Activated effector memory CD4-positive, alpha-beta T cell treated with anti-CD3 and anti-CD28 coated beads, Interleukin-2, amount 50 U/mL, for 16 hours (primary cell): Measurements from ENCODE around the gene PLA2G5.

ENCODE experiments used
- DNase-seq: peaks from one replicate; pipeline ENCODE4 v3.0.0-alpha.2; 2020

Gene PLA2G5

DNA sequence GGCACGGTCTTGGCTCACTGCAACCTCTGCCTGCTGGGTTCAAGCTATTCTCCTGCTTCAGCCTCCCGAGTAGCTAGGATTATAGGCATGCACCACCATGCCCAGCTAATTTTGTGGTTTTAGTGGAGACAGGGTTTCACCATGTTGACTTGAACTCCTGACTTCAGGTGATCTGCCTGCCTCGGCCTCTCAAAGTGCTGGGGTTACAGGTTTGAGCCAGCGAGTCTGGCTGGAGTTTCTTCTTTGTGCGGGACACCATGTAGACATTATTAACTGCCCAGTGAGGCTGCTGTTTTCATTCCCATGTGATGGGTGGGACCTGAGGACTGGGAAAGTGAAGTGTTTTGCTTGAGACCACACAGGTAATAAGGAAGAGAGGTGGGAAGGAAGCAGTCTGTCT lies 23.3 kb downstream of the PLA2G5 start:
- DNase-seq: no peak

DNA sequence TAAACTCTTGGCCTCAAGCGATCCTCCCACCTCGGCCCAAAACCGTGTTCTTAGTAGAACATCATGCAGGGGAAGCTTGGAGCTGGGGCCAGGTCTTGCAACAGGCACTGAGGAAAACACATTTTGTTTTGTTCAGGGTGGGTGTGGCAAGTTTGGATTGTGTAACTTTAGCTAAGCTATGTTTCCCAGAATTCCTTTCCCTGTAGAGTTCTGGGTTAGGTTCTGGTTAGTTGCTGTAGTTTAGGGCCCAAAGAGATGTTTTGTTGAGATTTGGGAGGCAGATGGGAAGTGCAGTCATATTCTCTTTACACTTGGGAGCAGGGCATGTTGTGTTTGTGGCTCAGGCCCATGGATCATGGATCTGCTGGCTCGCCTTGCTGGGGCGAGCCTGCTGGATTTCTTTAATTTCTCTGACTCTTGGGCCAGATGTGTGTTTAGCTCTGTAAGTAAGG lies 24.0 kb downstream of the PLA2G5 start:
- DNase-seq: no peak

DNA sequence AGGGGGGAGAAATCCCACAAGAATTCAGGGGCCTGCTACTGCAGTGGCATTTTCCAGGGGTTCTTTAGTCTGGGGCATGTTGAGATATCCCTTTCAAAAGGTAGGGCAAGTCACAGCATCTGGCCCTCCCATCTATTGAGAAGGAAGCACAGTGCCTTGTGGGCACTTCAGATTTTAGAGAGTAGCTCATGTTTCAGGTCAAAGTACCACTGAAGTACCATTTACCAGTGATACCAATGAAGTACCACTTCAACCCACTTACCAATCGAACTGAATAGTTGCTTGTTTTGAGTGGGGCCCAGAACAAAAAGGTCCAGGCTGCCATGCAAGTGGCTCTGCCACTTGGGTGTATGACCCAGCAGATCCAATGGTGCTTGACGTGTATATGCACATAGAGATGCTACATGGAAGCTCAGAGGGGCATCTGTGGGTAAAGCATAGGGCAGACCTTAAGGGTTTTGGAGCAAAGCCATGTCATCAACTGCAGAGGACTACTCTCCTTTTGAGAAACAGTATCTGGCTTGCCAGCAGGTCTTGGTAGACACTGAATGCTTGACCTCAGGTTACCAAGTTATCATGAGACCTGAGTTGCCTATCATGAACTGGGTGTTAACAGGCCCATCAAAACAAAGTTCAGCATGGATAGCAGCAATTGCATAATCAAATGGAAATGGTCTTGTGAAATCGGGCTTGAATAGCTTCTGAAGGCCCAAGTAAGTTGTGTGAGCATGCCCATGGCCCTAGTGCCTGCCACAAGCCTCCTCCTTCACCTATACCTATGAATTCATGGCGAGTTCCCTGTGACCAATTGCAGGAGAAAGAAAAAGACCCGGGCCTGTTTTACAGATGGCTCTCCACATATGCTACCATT lies 25.8 kb downstream of the PLA2G5 start:
- no peak for DNase-seq

DNA sequence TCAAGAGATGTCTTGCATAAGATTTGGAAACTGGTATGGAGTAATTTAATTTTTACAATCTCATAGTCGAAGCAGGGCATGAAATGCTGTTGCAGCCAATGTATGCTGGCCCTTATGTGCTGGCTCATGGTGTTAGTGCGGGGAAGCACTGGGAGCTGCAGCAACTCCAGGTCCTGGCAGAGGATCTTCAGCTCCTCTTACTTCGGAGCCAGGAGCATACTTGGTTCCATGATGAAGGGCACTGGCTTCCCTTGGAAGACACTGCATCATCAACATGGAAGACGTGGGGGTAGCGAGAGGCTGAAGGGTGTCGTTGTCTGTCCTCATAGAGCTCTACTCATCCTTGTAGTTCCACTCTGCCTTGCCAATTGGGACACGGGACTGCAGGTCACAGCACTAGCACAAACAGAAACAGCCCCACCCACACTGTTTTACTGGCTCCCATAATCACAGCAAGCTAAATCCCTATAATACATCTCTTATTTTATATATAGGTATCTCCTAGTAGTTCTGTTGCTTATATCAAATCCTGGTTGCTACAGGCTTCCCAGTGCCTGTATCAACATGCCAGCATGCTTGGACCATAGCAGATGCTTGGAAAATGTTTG lies 26.9 kb downstream of the PLA2G5 start:
- no peak for DNase-seq

DNA sequence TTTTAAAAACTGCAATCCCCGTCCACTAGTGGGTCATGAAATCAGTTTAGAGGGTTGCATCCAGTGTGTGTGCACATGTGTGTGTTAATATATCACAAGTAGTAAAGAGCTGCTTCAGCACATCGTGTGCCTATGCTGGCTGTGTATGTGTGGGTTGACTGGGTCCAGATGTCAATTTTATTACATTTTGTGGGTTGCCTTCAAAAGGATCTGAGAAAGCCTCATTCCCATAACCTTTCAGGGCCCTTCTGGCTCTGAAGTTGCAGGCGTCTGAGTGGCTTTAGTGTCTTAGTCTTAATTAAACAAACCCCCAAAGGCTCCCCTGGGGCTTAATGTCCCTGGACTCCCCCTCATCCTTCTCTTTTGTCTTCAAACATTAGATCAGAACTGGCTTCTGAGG lies 29.5 kb downstream of the PLA2G5 start:
- no peak for DNase-seq

DNA sequence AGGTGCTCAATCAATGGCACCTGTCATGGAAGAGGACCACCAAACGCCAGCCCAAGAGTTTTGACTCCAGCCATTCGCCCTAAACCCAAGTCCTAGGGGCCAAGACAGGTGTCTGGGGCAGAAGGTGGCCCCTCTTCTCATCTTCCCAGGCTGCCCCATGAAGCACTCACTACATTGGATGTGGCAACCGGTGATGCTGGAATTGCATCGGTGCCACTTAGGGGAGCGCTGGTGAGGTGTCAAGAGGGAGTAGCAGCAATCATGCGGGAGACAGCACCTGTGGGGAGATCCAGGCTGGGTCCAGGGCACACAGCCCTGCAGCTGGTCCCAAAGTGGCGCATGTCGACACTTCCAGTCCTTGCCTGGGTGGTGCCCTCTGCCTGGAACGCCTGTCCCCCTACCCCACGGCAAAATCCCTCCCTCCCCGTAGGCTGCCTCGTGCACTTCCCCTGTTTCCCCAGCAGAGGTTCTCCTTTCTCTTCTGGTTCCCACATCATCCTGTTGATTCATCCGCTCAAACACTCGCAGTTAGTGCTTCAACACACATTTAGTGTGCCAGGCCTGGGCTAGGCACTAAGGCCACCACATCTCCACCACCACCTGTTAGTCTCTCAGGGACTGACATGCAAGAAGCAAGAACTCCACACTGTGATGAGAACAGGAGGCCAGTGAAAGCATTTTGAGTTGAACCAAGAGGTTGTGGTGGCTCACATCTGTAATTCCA lies 30.8 kb downstream of the PLA2G5 start:
- DNase-seq: no peak

DNA sequence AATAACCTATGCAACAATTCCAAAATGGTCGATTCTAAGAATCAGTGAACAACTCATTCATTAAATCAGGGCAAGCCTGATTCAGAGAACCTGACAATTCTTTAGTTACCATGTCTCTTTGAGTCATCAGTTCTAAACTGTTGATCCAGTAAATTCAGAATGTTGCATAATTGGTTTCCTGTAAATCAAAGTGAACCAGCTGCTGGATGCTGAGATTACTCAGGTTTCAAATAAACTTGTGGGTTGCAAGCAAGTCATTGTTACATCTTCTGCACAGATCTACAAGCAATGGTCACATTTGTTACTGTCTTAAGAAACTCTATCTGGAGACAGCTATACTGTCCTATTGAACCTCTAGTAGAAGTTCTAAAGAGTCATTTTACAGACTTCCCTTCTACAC lies 32.9 kb downstream of the PLA2G5 start:
- no peak for DNase-seq

DNA sequence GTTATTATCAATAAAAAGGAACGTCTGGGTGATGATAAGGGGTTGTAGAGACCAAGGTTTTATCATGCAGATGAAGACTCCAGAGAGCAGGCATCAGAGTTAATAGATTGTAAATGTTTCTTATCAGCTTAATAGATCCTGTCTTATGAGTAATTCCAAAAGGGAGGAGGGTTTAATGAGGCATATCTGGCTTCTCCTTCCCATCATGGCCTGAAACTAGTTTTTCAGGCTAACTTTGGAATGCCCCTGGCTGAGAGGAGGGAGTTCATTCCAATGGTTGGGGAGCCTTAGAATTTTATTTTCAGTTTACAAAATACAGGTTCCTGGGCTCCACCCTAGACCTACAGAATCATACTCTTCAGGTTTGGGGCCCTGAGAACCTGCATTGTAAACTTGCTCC lies 35.9 kb downstream of the PLA2G5 start:
- no peak for DNase-seq

DNA sequence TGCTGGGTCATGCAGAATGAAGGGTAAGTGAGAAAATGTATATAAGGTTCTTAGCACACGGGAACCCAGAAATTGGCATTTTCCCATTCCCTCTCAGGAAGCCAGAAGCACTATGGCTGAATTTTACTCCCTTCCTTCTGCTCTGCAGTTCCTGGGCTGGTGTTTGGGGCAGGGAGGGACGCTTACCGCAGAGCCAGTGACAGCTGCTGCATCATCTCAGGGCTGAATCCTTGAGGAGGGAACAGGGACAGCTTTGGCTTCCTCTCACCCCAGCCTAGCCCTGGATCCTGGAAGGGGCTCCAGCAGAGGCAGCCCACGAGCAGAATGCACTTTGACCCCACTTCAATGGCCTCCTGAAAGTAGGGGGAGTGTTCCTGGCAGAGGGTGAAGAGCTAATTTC lies 37.4 kb downstream of the PLA2G5 start:
- DNase-seq: no peak

DNA sequence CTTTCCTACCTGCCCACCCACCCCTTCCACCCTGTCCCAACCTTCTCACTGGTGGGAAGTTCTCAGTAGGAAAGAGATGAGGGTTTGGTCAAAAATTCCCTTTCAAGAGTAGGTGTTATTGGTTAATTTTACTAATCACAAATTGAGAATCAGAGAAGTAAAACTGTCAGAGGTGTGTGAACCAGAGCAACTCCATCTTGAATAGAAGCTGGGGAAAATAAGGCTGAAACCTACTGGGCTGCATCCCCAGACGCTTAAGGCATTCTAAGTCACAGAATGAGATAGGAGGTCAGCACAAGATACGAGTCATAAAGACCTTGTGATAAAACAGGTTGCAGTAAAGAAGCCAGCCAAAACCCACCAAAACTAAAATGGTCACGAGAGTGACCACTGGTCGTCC lies 37.8 kb downstream of the PLA2G5 start:
- DNase-seq: no peak

DNA sequence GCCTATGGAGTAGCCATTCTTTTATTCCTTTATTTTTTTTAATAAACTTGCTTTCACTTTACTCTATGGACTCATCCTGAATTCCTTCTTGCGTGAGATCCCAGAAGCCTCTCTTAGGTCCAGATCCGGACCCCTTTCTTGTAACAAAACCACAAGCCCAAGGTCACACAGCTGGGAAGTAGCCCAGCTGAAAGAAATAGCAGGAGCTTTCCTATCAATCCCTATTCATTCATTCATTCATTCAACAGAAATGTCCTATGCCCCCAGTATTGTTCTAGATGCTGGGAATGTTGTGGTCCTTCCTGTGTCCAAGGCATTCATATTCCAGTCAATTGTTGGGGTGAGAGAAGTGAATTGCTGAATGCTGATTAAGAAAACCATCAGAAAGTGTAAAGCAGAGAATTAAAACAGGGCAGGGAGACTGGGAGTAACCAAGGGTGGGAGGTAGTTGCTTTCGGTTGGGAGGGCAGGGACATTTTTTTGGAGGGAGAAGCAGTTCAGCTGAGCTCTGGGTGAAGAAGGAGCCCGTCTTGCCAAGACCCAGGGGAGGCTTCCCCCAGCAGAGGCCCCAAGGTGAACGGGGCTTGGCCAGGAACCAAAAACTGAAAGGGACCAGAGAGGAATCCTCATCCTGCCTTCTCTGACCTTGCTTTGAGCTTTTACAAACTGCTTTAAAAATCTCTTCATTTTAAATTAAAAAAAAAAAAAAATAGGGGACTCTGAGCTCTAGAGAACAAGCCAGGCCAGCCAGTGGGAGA lies 38.6 kb downstream of the PLA2G5 start:
- DNase-seq: no peak

DNA sequence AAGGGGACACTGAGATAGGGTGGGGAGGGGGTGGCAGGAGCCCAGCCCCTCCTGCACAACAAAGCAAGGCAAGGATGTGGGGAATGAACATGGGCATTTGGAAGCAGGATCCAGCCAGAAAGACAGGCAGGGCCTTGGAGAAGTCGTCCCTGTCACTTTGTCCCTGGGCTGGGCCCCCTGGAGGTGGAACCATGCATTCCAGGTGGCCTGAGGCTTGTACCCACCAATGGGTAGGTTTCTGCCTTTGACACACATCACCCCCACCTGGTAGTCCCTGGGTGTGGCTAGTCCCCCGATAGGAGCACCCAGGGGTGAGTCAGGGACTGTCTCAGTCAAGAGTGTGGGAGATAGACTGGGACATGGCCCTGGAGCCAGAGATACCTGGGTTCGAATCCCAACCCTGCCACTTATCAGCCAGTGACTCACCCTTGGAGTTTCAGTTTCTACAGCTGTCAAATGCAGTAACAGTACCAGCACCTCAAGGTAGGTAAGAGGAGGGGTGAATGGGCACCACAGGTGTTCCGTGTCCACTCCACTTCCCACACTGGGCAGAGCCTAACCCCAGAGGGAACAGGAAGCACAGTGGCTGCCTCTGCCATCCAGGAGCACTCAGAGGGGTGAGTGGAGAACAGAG lies 39.3 kb downstream of the PLA2G5 start:
- DNase-seq: no peak

DNA sequence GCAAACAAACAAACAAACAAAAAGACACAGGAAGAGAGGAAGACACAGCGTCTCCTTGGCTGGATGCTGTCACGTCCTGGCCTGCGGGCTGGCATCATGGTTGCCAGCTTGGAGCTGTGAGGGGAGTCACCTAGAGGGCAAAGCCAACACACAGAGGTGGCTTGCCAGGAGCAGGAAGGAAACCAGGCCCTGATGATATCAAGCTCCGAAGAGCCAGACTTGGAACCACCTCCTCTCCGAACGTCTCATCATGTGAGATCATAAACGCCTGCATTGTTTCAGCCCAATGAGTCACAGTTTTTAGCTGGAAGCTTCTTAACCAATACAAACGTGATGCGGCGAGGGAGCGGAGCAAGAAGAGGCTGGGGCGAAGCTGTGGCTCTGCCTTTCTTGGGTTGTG lies 40.7 kb downstream of the PLA2G5 start:
- no peak for DNase-seq

DNA sequence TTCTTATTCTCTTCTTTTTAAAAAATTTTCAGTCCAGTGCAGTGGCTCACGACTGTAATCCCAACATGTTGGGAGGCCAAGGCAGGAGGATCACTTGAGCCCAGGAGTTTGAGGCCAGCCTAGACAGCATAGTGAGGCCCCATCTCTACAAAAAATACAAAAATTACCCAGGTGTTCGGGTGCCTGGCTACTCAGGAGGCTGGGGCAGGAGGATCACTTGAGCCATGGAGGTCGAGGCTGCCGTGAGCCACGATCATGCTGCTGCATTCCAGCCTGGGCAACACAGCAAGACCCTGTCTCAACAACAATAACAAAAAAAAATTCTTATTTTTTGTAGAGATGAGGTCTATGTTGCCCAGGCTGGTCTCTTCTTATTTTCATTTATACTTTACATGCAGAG lies 41.5 kb downstream of the PLA2G5 start:
- no peak for DNase-seq

DNA sequence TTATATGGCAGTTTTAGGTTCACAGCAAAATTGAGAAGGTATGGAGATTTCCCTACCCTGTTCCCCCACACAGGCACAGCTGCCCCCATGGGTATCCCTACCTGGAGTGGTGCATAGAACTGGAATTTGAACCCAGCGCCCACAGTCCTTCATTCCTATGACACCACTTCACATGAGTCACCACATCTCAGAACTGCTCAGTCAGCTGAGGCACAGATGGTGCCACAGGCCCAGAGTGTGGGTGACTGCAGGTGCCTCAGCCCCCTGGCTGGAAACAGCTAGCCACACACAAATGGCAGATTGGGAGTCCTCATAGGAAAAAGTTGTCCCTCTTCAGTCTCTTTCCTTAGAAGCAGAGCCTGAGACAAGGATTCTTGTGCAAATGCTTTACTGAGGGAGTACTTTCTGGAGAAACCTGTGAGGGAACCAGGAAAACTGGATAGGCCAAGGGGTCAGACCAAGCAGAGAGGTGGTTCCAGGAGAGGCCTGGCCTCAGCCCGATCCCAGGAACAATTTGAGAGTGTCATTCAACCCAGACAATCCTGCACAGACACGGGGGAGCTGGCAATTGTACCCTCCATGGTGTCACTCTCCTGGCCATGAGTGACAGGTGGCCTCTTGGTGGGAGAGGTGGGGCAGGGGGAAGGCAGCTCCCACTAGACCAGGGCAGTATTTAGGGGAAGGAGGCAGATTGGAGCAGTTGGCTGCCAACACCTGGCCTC lies 42.4 kb downstream of the PLA2G5 start:
- no peak for DNase-seq

DNA sequence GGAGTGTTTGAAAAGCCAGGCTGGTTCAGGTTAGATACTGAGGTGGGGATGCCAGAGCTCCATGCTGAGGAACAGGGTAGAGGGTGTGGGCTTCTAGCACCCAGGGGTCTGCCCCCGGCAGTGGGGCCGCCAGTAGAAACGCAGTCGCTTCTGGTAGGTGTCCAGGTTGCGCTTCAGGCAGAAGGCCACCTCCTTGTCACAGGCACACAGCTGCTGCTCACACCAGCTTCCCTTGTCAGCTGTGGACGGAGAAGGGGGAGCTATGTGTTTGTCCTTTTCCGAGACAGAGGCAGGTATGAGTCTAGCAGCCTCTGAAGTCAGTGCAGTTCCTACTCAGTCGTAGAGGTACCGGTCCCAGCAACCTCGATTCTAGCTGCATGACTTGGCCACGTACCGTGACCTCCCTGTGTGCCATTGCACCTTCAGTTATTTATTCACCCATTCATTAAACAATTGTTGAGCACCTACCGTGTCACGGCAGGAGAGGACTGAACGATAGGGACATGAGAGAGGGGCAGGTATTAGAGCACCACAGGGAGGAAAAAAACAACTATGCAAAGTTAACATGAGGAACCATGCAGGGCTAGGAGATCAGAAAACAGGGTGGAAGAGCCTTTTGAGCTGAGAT lies 44.1 kb downstream of the PLA2G5 start:
- DNase-seq: no peak

DNA sequence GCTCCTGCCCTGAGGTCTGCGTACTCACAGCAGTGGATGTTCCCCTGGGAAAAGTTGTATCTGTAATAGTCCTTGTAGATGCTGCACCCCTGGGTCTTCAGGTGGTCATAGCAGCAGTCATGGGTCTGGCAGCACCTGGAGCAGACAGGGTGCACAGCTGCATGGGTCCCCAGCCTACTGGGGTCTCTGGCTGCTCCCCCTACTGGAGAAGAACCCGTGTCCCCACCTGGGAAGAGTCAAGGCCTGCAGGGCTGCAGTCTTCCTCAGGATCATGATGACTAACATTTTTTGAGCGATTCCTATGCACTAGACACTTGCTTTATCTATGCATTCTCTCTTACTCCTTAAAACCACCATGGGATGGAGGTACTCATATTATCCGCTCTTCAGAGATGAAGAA lies 45.5 kb downstream of the PLA2G5 start:
- no peak for DNase-seq

DNA sequence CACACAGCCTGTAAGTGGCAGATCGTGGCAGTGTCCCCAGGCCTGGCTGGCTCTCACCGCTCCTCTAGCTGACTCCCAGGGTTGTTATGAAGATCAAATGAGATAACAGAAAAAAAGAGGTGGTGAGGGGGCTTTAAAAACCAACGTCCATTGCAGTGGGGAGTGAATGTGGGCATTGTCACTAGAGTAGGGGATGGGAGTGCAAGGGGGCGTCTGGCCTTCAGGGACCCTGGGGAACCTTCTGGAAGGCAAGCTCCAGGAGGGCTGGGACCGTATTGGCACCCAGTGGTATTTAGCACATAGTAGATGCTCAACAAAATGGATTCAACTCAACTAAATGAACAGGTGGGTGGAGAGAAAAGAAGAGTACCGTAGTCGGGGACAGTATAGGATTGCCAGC lies 45.9 kb downstream of the PLA2G5 start:
- no peak for DNase-seq

DNA sequence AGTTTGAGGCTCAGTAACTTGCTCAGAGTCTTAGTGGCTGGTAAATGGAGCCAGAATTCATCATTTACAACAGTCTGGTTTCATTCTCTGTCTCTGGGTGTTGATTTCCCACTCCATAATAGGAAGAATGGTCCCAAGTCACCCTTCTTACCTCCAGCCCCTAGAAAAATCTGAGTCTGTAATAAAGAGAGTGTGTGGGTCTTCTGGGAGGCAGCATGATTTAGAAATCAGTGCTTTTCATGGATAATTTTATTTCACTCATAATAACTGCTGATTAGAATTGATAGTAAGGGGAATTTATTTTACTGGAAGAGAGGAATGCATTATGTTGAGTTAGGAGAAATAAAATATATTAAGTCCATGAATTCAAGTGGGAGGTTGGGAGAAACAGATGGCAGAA lies 47.2 kb downstream of the PLA2G5 start:
- DNase-seq: no peak

DNA sequence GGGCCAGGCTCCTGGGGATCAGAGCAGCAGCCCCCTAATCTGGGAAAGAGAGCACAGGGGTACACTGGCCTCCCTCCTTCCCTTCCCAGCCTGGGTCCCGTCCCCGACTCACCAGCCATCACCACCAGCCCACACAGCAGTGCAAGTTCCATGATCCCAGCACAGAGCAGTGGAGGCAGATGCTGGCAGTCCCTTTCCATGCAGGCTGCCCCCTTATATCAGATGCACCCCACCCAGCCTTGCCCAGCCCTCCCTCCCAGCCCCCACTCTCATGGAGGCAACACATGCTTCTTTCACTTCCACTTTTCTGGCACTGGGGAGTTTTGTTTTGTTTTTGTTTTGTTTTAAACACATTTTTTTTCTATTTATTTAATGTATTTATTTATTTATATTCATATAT lies 49.4 kb downstream of the PLA2G5 start, which contains the start of gene PLA2G2D:
PLA2G2D (minus strand) TSS at position 190 of the 400 bp plus-strand sequence; CDS start at position 152, 38 bp downstream.
- DNase-seq: no peak

DNA sequence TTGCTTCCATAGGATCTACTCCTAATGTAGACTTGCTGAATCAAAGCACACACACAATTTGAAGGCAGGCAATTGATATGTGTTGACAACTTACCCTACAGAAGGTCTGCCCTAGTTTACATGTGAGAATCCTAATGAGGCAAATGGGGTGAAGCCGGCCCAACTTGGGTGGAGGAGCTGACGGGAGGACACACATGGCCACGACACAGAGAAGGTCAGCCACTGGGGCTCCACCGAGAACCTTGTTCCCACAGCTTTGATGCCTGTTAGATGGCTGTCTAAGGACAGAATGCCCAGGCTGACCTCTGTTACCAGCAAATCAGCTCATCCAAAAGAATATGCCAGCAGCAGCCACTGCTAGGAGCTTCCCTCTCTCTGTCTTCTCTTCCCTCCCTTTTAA lies 50.8 kb downstream of the PLA2G5 start:
- DNase-seq: no peak
